ENCODE results near the gene HS6ST3.
"Not testable (repeated sequence)": the region's sequence is repeated elsewhere in the genome, so short reads cannot be mapped to it uniquely, and the experiment has no call there.

The HS6ST3 gene

GRCh38 chr13:96093296-96094006 lies 3.5 kb downstream of the HS6ST3 start:
- DNase-seq = no peak

- no peak for DNase-seq
Measured at GRCh38 chr13:96100457-96101220, 10.7 kb downstream of the HS6ST3 start.

GRCh38 chr13:96104516-96104915 lies 14.6 kb downstream of the HS6ST3 start:
- DNase-seq = no peak

- not testable (repeated sequence) for DNase-seq
Measured at GRCh38 chr13:96108072-96108471, 18.2 kb downstream of the HS6ST3 start.

GRCh38 chr13:96109125-96109524 lies 19.2 kb downstream of the HS6ST3 start:
- no peak for DNase-seq

GRCh38 chr13:96112936-96113335 lies 23.0 kb downstream of the HS6ST3 start:
- DNase-seq = no peak

- not testable (repeated sequence) for DNase-seq
Measured at GRCh38 chr13:96115368-96115767, 25.5 kb downstream of the HS6ST3 start.

- no peak for DNase-seq
Measured at GRCh38 chr13:96119921-96120320, 30.0 kb downstream of the HS6ST3 start.

GRCh38 chr13:96130818-96131340 lies 41.0 kb downstream of the HS6ST3 start:
- DNase-seq = no peak

- peak; percentile 45 for DNase-seq
Measured at GRCh38 chr13:96141032-96141431, 51.1 kb downstream of the HS6ST3 start.

GRCh38 chr13:96159725-96160124 lies 69.8 kb downstream of the HS6ST3 start:
- DNase-seq = no peak

GRCh38 chr13:96161141-96161540 lies 71.2 kb downstream of the HS6ST3 start:
- no peak for DNase-seq

- DNase-seq = no peak
Measured at GRCh38 chr13:96165840-96166239, 75.9 kb downstream of the HS6ST3 start.

GRCh38 chr13:96172066-96172465 lies 82.2 kb downstream of the HS6ST3 start:
- DNase-seq = no peak

- no peak for DNase-seq
Measured at GRCh38 chr13:96178759-96179158, 88.9 kb downstream of the HS6ST3 start.

GRCh38 chr13:96179309-96179708 lies 89.4 kb downstream of the HS6ST3 start:
- DNase-seq = no peak

- DNase-seq = no peak
Measured at GRCh38 chr13:96181911-96182310, 92.0 kb downstream of the HS6ST3 start.

- DNase-seq = no peak
Measured at GRCh38 chr13:96185818-96186217, 95.9 kb downstream of the HS6ST3 start.

- DNase-seq = no peak
Measured at GRCh38 chr13:96191367-96191766, 101.5 kb downstream of the HS6ST3 start.

- DNase-seq = no peak
Measured at GRCh38 chr13:96193728-96194310, 103.9 kb downstream of the HS6ST3 start.

GRCh38 chr13:96198038-96198437 lies 108.1 kb downstream of the HS6ST3 start:
- no peak for DNase-seq

GRCh38 chr13:96199315-96199714 lies 109.4 kb downstream of the HS6ST3 start:
- no peak for DNase-seq

- DNase-seq = no peak
Measured at GRCh38 chr13:96200810-96201209, 110.9 kb downstream of the HS6ST3 start.

- no peak for DNase-seq
Measured at GRCh38 chr13:96202315-96202714, 112.4 kb downstream of the HS6ST3 start.
